Type B pancreatic cell (in vitro differentiated cells): Measurements from ENCODE around the gene C16orf89. TPM values are rescaled to one million over a fixed set of nuclear protein-coding genes. Genes with fewer than 3 reads are reported as not detected.
"Not testable (repeated sequence)": the region's sequence is repeated elsewhere in the genome, so short reads cannot be mapped to it uniquely, and the experiment has no call there.

ENCODE experiments used
- DNase-seq: peaks from one replicate; pipeline ENCODE4 v3.0.0; 2021; ENCODE audit warnings: mixed read lengths; ENCODE audit not compliant: unreplicated experiment; ENCODE audit errors: extremely low spot score
- H3K27ac Mint-ChIP-seq: 2 replicates; pipeline ENCODE4 v1.8.0; 2021; ENCODE audit warnings: mild to moderate bottlenecking, mixed read lengths
- H3K27me3 Mint-ChIP-seq: 2 replicates; pipeline ENCODE4 v1.8.0; 2021; ENCODE audit warnings: mixed read lengths
- H3K36me3 Mint-ChIP-seq: 2 replicates; pipeline ENCODE4 v1.8.0; 2021; ENCODE audit warnings: mixed read lengths
- H3K4me1 Mint-ChIP-seq: one replicate; pipeline ENCODE4 v1.8.0; 2021; ENCODE audit warnings: mixed read lengths; ENCODE audit not compliant: unreplicated experiment
- H3K4me3 Mint-ChIP-seq: 2 replicates; pipeline ENCODE4 v1.8.0; 2021; ENCODE audit warnings: mild to moderate bottlenecking, mixed read lengths
- H3K9me3 Mint-ChIP-seq: 2 replicates; pipeline ENCODE4 v1.8.0; 2021; ENCODE audit warnings: mixed read lengths
- long read RNA-seq: library from polyadenylated mRNA; unstranded; transcript quantifications from one replicate; pipeline ENCODE4 v2.0.0, GENCODE V29; 2020
- total RNA-seq: library from RNA; stranded (reverse); gene quantifications from 2 replicates; pipeline ENCODE4 v1.2.1, GENCODE V29; 2021; ENCODE audit warnings: low replicate concordance
- TF ChIP-seq, protein P1 (sequence below): fragments of 200-600 bp; sonication (generic); conservative IDR thresholded peaks from 2 replicates; pipeline ENCODE4 v1.5.0; 2021; ENCODE audit warnings: antibody characterized with exemption, mild to moderate bottlenecking

The C16orf89 gene, protein sequence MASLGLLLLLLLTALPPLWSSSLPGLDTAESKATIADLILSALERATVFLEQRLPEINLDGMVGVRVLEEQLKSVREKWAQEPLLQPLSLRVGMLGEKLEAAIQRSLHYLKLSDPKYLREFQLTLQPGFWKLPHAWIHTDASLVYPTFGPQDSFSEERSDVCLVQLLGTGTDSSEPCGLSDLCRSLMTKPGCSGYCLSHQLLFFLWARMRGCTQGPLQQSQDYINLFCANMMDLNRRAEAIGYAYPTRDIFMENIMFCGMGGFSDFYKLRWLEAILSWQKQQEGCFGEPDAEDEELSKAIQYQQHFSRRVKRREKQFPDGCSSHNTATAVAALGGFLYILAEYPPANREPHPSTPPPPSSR
- total RNA-seq = 0.75 and 2.1 TPM in 2 replicates
- long read RNA-seq, partial matches to known transcripts = 0 of 1 reads
- long read RNA-seq, other reads (novel, unspliced or antisense) = 0 of 1 reads

DNA sequence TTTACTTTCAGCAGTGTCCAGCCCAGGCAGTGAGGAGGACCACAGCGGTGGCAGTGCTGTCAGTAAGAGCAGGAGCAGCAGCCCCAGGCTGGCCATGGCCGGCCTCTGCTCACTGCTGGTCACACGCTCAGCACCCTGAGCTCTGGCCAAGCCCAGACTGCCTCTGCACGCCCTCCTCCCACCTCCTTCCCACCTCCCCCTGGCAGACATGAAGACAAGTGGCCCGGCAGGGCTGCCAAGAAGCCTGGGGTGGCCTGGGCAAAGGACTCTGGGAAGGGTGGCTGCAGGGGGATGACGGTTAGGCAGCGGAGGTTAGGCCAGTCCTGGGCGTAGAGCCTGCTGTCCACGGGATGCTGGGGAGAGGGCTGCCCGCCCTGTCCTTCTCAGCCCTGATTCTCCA lies at the start of gene C16orf89:
Gene C16orf89, minus strand, starts transcription at position 144 of the 400 bp plus-strand sequence. Its CDS starts 48 bp downstream, at position 96.
- Mint-ChIP-seq H3K36me3 (no peaks in the 10 kb centered on the region), H3K4me1 (no peaks in the 10 kb centered on the region), H3K27ac (no peak within 1 kb of the TSS), H3K4me3 (no peak within 1 kb of the TSS), H3K9me3 (no peaks in the 10 kb centered on the region), H3K27me3 (peaks cover 37% of the 10 kb centered on the region)
- DNase-seq = no peak
- TF ChIP-seq, protein P1, sequence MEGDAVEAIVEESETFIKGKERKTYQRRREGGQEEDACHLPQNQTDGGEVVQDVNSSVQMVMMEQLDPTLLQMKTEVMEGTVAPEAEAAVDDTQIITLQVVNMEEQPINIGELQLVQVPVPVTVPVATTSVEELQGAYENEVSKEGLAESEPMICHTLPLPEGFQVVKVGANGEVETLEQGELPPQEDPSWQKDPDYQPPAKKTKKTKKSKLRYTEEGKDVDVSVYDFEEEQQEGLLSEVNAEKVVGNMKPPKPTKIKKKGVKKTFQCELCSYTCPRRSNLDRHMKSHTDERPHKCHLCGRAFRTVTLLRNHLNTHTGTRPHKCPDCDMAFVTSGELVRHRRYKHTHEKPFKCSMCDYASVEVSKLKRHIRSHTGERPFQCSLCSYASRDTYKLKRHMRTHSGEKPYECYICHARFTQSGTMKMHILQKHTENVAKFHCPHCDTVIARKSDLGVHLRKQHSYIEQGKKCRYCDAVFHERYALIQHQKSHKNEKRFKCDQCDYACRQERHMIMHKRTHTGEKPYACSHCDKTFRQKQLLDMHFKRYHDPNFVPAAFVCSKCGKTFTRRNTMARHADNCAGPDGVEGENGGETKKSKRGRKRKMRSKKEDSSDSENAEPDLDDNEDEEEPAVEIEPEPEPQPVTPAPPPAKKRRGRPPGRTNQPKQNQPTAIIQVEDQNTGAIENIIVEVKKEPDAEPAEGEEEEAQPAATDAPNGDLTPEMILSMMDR = no peak

DNA sequence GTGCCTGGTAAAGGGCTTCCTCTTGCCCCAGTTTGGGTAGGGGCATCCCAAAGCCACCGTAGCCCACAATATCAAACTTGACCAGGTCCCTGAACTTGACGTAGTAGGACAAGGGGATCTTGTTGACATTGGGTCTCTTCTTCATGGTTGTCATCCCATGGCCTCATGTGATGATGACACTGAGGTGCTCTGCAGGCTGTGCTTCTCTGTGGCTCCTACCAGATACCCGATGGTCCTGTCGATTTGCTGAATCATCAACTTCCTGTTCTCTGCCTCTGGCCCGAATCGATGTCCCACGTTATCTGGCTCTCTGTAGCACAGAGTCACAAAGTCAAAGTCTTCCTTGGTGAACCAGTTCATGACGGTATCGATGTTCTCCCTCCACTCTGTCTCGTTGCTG lies 45.2 kb upstream of the C16orf89 start:
- H3K36me3 Mint-ChIP-seq, H3K4me1 Mint-ChIP-seq, H3K9me3 Mint-ChIP-seq, H3K27me3 Mint-ChIP-seq, H3K4me3 Mint-ChIP-seq, DNase-seq, H3K27ac Mint-ChIP-seq: not testable (repeated sequence)

DNA sequence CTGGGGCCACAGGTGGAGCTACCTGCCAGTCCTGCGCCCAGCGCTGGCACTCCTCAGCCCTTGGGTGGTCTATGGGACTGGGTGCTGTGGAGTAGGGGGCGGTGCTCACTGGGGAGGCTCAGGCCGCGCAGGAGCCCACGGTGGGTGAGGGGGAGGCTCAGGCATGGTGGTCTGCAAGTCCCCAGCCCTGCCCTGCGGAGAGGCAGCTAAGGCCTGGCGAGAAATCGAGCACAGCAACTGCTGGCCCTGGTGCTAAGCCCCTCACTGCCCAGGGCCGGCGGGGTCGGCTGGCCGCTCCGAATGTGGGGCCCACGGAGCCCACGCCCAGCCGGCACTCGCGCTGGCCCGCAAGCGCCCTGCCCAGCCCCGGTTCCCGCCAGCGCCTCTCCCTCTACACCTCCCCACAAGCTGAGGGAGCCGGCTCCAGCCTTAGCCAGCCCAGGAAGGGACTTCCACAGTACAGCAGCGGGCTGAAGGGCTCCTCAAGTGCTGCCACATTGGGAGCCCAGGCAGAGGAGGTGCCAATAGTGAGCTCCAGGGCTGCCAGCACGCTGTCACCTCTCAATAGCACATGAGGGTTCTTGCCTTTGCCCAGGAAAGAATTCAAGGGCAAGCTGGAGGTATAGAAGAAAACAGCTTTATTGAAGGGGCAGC lies 42.9 kb upstream of the C16orf89 start:
- H3K9me3 Mint-ChIP-seq = no peaks in the 10 kb centered on the region
- H3K27ac Mint-ChIP-seq = no peak overlapping the region
- TF ChIP-seq, protein P1 = no peak
- H3K4me1 Mint-ChIP-seq = peaks cover 3% of the 10 kb centered on the region
- peaks cover 6% of the 10 kb centered on the region for H3K27me3 Mint-ChIP-seq
- DNase-seq = no peak
- no peak overlapping the region for H3K4me3 Mint-ChIP-seq
- no peaks in the 10 kb centered on the region for H3K36me3 Mint-ChIP-seq

DNA sequence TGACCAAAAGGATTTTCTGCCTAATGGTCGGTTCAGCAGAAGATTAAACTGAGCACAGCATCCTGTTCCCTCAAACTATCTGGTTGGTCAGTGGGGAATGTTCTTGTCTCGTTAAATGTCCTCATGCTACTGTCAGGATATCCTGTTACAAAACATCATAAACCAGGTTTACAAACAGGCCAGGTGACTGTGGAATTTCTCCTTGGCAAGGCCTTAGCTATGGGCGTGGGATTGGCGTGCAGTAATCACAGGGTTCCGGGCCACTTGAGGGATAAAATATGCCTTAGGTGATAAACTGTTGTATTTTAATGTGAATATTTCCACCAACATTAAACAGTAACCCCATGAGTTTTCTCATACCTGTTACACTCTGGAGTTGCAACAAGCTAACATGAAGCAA lies 39.3 kb upstream of the C16orf89 start:
- H3K36me3 Mint-ChIP-seq, H3K27me3 Mint-ChIP-seq, H3K9me3 Mint-ChIP-seq, H3K4me1 Mint-ChIP-seq, H3K27ac Mint-ChIP-seq, DNase-seq, H3K4me3 Mint-ChIP-seq: not testable (repeated sequence)

DNA sequence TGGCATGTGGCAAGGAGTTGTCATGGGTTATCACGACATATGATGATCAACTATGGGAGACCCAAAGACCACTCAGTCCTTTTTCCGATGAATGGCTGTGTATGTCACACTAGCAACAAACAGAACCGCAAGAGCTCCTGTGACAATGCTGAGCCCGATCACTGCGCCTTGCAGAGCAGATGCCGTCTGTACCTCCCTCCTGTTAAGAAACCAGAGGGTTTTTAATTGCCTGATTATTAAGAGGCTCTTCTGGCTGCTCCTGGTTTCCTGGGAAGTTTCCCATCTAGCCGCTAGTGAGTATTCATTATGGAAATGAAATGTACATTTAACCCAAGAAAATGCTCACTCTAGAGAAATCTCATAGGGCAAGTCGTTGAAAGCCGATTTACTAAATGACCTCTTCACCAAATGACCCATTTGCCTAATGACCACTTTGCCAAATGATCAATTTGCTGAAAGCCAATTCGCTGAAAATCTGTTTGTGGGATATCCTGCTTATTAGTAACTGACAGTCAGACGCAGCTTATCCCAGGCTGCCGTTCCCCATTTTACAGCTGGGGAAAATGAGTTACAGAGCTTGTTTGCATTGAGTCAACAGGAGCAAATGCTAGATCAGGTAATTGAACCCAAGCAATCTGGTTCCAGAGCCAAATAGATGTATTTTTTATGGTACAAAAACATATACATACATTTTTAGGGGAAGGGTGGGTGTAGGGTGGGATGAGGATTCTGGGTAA lies 37.7 kb upstream of the C16orf89 start:
- not testable (repeated sequence) for H3K27ac Mint-ChIP-seq, DNase-seq, H3K4me1 Mint-ChIP-seq, H3K27me3 Mint-ChIP-seq, H3K9me3 Mint-ChIP-seq, H3K4me3 Mint-ChIP-seq, H3K36me3 Mint-ChIP-seq

DNA sequence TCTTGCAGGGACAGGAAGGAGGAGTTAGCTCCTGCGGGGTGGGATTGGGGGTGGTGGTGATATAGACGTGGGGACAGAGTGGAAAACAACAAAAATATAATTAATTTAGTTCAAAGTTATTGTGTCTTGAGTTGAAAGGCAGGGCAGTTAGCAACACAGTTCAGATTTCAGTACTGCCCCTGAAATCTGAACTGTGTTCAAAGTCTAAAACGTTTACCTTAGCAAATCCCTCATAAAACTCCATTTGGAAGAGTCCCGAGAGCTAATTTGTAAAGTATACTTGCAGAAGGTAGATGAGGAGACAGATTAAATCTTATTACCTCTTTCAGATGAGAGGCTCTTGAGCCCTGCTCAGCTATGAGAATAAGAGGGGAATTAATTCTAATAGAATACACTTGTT lies 33.4 kb upstream of the C16orf89 start:
- Mint-ChIP-seq H3K27ac (peak overlapping the region; percentile 59), H3K4me3 (peak overlapping the region; percentile 86)
- not testable (repeated sequence) for H3K27me3 Mint-ChIP-seq, H3K4me1 Mint-ChIP-seq, H3K36me3 Mint-ChIP-seq, H3K9me3 Mint-ChIP-seq, DNase-seq

DNA sequence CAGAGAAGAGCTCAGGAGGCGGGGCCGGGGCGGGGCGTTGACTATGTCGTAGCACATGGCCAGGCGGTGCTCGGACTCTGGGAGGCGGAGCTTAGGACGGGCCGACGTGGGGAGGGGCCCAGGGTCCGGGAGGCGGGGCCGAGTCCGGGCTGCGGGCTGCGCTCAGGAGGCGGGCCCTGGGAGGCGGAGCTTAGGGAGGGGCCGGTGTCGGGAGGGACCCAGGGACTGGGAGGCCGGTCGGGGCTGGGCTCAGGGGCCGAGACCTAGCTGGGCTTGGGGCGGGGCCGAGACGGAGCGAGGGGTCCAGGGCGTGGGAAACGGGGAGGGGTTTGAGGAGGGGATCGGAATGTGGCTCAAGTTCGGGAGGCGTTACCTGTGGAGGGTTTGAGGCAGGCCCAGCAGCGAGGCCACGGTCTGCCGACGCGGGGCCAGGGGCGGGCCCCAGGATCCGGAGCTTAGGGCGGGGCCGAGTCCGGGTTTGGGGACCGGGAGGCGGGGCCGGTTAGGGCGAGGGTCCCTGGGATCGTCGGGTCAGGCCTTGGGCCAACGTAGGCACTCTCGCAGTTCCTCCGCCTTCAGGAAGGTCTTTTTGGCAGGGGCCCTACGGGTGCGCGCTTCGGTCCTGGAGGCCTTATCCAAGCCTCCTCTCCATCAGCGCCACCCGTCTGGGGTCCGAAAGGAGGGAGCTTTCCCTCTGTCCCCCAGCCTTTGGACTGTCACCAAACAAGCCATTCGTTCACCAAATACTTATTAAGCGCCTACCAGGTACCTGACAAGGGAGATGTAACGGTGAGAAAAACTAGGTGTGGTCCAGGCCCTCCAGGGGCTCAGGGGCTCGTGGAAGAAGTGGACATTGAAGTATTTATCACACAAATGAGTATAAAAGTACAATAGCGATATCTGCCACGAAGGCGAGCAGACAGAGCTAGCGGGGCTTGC lies 32.7 kb upstream of the C16orf89 start:
- peak; percentile 87 for DNase-seq
- H3K36me3 Mint-ChIP-seq, H3K27me3 Mint-ChIP-seq, H3K4me1 Mint-ChIP-seq, H3K9me3 Mint-ChIP-seq: not testable (repeated sequence)
- peak overlapping the region; percentile 91 for H3K27ac Mint-ChIP-seq
- peak overlapping the region; percentile 90 for H3K4me3 Mint-ChIP-seq

DNA sequence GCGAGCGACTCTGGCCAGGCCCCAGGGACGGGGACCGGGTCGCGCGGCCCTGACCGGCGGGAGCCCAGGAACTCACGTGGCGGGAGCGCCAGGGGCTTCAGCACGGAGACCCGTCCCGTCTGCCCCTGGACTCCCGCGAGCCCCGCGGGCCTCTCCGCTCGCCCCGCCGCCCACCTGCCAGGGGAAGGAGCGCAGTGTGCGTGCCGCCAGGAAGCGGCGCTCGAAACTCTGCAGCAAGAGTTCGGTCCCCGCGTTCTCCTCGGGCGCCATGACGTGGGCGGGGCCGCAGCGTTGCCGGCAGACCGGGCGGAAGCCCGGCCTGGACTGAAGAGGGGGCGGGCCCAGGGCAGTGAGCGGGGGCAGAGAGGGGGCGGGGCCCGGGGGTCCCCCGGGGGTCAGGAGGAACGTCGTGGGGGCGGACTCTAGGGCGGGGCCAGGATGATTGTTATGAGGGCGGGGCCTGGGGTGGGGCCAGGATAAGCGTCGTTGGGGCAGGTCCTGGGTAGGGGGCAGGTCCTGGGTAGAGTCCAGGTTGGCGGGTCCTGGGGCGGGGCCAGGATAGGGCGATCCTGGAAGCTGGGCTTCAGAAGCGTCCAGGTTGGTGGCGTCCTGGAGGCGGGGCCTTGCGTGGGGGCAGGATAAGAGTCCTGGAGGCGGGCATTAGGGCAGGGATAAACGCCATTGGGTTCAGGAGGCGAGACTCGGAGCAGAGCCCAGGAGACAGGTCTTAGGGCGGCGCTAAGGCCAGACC lies 31.9 kb upstream of the C16orf89 start, which contains the start of gene EEF2KMT:
Gene EEF2KMT, minus strand, starts transcription at position 326 of the 751 bp plus-strand sequence. Its CDS starts 56 bp downstream, at position 270.
- H3K27me3 Mint-ChIP-seq, H3K4me1 Mint-ChIP-seq, H3K36me3 Mint-ChIP-seq, H3K9me3 Mint-ChIP-seq: not testable (repeated sequence)
- DNase-seq = peak; percentile 97
- H3K4me3 Mint-ChIP-seq = peak within 1 kb of the TSS; percentile 93
- peak within 1 kb of the TSS; percentile 91 for H3K27ac Mint-ChIP-seq
